Nephron (organoid): ENCODE data around the gene PDLIM5.

Source experiments
- H3K27ac Mint-ChIP-seq, 3 experiments: 2 replicates each; pipeline ENCODE4 v1.8.0; 2020; ENCODE audit warnings: mixed read lengths in 3 of 3, mild to moderate bottlenecking in 2 of 3, moderate library complexity in 1 of 3
- H3K27me3 Mint-ChIP-seq: 2 replicates; pipeline ENCODE4 v1.8.0; 2021; ENCODE audit warnings: low read depth, mild to moderate bottlenecking, moderate library complexity, mixed read lengths
- H3K36me3 Mint-ChIP-seq: 2 replicates; pipeline ENCODE4 v1.8.0; 2020; ENCODE audit warnings: low read depth, mixed read lengths
- H3K4me1 Mint-ChIP-seq: 2 replicates; pipeline ENCODE4 v1.8.0; 2020; ENCODE audit warnings: mixed read lengths
- H3K4me3 Mint-ChIP-seq, 3 experiments: 2 replicates each; pipeline ENCODE4 v1.8.0; 2020; ENCODE audit warnings: mild to moderate bottlenecking in 3 of 3, mixed read lengths in 3 of 3, moderate library complexity in 2 of 3
- H3K9me3 Mint-ChIP-seq: 2 replicates; pipeline ENCODE4 v1.8.0; 2020; ENCODE audit warnings: mixed read lengths
- TF ChIP-seq, protein P1 (sequence below), 3 experiments: fragments of 200-600 bp; sonication (generic); IDR thresholded peaks; one replicate each; pipeline ENCODE4 v1.5.0; 2021; ENCODE audit warnings: antibody characterized with exemption in 3 of 3; ENCODE audit not compliant: unreplicated experiment in 3 of 3

PDLIM5 gene

DNA sequence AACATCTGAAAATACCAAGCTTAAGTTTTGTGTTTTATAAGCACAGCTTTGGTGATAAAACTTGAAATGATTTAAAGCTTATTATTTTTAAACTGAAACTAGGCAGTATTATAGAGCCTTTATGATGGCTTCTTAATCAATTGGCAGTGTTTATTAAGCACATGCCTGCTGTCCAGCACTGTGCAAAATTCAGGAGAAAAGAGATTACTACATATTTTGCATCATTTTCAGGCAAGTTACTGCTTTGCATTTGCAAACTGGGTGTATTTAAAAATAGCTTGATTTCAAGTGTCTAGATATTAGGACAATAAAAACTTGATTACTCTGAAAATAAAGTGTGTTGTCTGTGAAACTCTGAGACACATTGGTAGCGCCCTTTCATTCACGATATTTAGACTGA is 126.5 kb downstream of the PDLIM5 start:
- peaks cover 15% of the 10 kb centered on the region for H3K4me1 Mint-ChIP-seq
- no peak overlapping the region for H3K4me3 Mint-ChIP-seq
- no peak overlapping the region for H3K27ac Mint-ChIP-seq
- no peaks in the 10 kb centered on the region for H3K27me3 Mint-ChIP-seq
- H3K36me3 Mint-ChIP-seq = peaks cover 7% of the 10 kb centered on the region
- H3K9me3 Mint-ChIP-seq = no peaks in the 10 kb centered on the region
- TF ChIP-seq, protein P1, sequence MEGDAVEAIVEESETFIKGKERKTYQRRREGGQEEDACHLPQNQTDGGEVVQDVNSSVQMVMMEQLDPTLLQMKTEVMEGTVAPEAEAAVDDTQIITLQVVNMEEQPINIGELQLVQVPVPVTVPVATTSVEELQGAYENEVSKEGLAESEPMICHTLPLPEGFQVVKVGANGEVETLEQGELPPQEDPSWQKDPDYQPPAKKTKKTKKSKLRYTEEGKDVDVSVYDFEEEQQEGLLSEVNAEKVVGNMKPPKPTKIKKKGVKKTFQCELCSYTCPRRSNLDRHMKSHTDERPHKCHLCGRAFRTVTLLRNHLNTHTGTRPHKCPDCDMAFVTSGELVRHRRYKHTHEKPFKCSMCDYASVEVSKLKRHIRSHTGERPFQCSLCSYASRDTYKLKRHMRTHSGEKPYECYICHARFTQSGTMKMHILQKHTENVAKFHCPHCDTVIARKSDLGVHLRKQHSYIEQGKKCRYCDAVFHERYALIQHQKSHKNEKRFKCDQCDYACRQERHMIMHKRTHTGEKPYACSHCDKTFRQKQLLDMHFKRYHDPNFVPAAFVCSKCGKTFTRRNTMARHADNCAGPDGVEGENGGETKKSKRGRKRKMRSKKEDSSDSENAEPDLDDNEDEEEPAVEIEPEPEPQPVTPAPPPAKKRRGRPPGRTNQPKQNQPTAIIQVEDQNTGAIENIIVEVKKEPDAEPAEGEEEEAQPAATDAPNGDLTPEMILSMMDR (IDR thresholded peaks at IDR 0.05; ENCODE audit: unreplicated experiment in 3 of 3) = no peak

GRCh38 chr4:94581766-94582165 is 130.0 kb downstream of the PDLIM5 start:
- Mint-ChIP-seq H3K36me3 (peaks cover 12% of the 10 kb centered on the region), H3K4me3 (no peak overlapping the region), H3K4me1 (peaks cover 9% of the 10 kb centered on the region), H3K9me3 (no peaks in the 10 kb centered on the region), H3K27ac (no peak overlapping the region), H3K27me3 (no peaks in the 10 kb centered on the region)
- TF ChIP-seq, protein P1 (IDR thresholded peaks at IDR 0.05; ENCODE audit: unreplicated experiment in 3 of 3) = no peak

- TF ChIP-seq, protein P1 (IDR thresholded peaks at IDR 0.05; ENCODE audit: unreplicated experiment in 3 of 3) = no peak
- H3K4me3 Mint-ChIP-seq = no peak overlapping the region
- peaks cover 5% of the 10 kb centered on the region for H3K4me1 Mint-ChIP-seq
- H3K9me3 Mint-ChIP-seq = no peaks in the 10 kb centered on the region
- no peak overlapping the region for H3K27ac Mint-ChIP-seq
- H3K27me3 Mint-ChIP-seq = no peaks in the 10 kb centered on the region
- H3K36me3 Mint-ChIP-seq = peaks cover 19% of the 10 kb centered on the region
These were observed 130.8 kb downstream of the PDLIM5 start for GRCh38 chr4:94582517-94582916.

- H3K4me1 Mint-ChIP-seq = peaks cover 5% of the 10 kb centered on the region
- H3K36me3 Mint-ChIP-seq = peaks cover 26% of the 10 kb centered on the region
- H3K9me3 Mint-ChIP-seq = no peaks in the 10 kb centered on the region
- no peak overlapping the region for H3K27ac Mint-ChIP-seq
- H3K27me3 Mint-ChIP-seq = no peaks in the 10 kb centered on the region
- no peak overlapping the region for H3K4me3 Mint-ChIP-seq
- TF ChIP-seq, protein P1 (IDR thresholded peaks at IDR 0.05; ENCODE audit: unreplicated experiment in 3 of 3) = no peak
These were observed 132.3 kb downstream of the PDLIM5 start for GRCh38 chr4:94583914-94584641.

- no peaks in the 10 kb centered on the region for H3K27me3 Mint-ChIP-seq
- no peaks in the 10 kb centered on the region for H3K9me3 Mint-ChIP-seq
- TF ChIP-seq, protein P1 (IDR thresholded peaks at IDR 0.05; ENCODE audit: unreplicated experiment in 3 of 3) = no peak
- peak overlapping the region in 1 of 3 experiments; percentile 74 for H3K27ac Mint-ChIP-seq
- no peak overlapping the region for H3K4me3 Mint-ChIP-seq
- peaks cover 53% of the 10 kb centered on the region for H3K36me3 Mint-ChIP-seq
- peaks cover 12% of the 10 kb centered on the region for H3K4me1 Mint-ChIP-seq
These were observed 137.4 kb downstream of the PDLIM5 start for GRCh38 chr4:94588896-94589693.
